HK-2 (cell line): ENCODE results near the gene IFITM2.
"Not testable (repeated sequence)": the region's sequence is repeated elsewhere in the genome, so short reads cannot be mapped to it uniquely, and the experiment has no call there.

ENCODE experiments used
- DNase-seq: peaks from one replicate; pipeline ENCODE4 v3.0.0-alpha.2; 2018; ENCODE audit not compliant: unreplicated experiment

The IFITM2 gene

GRCh38 chr11:340539-341512, 33.2 kb downstream of the IFITM2 start:
- no peak for DNase-seq

- no peak for DNase-seq
Observed at GRCh38 chr11:342328-342727, 34.7 kb downstream of the IFITM2 start.

- DNase-seq: no peak
Observed at GRCh38 chr11:344836-345578, 37.4 kb downstream of the IFITM2 start.

- DNase-seq: no peak
Observed at GRCh38 chr11:346529-346928, 38.9 kb downstream of the IFITM2 start.

GRCh38 chr11:349270-349954, 41.8 kb downstream of the IFITM2 start:
- not testable (repeated sequence) for DNase-seq

- not testable (repeated sequence) for DNase-seq
Observed at GRCh38 chr11:350033-350722, 42.6 kb downstream of the IFITM2 start.

- no peak for DNase-seq
Observed at GRCh38 chr11:350723-351255, 43.2 kb downstream of the IFITM2 start.

- no peak for DNase-seq
Observed at GRCh38 chr11:351411-351810, 43.8 kb downstream of the IFITM2 start.

GRCh38 chr11:352456-353031, 44.9 kb downstream of the IFITM2 start:
- DNase-seq: no peak

- no peak for DNase-seq
Observed at GRCh38 chr11:353179-353873, 45.7 kb downstream of the IFITM2 start.

- peak; percentile 85 for DNase-seq
Observed at GRCh38 chr11:355581-356458, 48.2 kb downstream of the IFITM2 start.

GRCh38 chr11:356610-357009, 49.0 kb downstream of the IFITM2 start:
- no peak for DNase-seq

- DNase-seq: no peak
Observed at GRCh38 chr11:357582-357981, 50.0 kb downstream of the IFITM2 start.

GRCh38 chr11:358129-358800, 50.6 kb downstream of the IFITM2 start:
- DNase-seq: no peak
